ENCODE data around the gene F8.

- TF ChIP-seq ZSCAN16 (tag by site-specific recombination; IDR thresholded peaks at IDR 0.05) = no peak
- no peak for TF ChIP-seq IKZF3 (tag by site-specific recombination; IDR thresholded peaks at IDR 0.05)
- TF ChIP-seq, protein P1, sequence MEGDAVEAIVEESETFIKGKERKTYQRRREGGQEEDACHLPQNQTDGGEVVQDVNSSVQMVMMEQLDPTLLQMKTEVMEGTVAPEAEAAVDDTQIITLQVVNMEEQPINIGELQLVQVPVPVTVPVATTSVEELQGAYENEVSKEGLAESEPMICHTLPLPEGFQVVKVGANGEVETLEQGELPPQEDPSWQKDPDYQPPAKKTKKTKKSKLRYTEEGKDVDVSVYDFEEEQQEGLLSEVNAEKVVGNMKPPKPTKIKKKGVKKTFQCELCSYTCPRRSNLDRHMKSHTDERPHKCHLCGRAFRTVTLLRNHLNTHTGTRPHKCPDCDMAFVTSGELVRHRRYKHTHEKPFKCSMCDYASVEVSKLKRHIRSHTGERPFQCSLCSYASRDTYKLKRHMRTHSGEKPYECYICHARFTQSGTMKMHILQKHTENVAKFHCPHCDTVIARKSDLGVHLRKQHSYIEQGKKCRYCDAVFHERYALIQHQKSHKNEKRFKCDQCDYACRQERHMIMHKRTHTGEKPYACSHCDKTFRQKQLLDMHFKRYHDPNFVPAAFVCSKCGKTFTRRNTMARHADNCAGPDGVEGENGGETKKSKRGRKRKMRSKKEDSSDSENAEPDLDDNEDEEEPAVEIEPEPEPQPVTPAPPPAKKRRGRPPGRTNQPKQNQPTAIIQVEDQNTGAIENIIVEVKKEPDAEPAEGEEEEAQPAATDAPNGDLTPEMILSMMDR (tag by site-specific recombination; IDR thresholded peaks at IDR 0.05) = no peak
- TF ChIP-seq ZNF350 (tag by site-specific recombination; IDR thresholded peaks at IDR 0.05) = no peak
- no peak for TF ChIP-seq PRDM6 (tag by site-specific recombination; IDR thresholded peaks at IDR 0.05)
- TF ChIP-seq ZNF664 (tag by site-specific recombination; IDR thresholded peaks at IDR 0.05) = no peak
- no peak for TF ChIP-seq HOXA7 (CRISPR knock-in tag; IDR thresholded peaks at IDR 0.05; ENCODE audit: borderline replicate concordance)
- TF ChIP-seq, protein P2, sequence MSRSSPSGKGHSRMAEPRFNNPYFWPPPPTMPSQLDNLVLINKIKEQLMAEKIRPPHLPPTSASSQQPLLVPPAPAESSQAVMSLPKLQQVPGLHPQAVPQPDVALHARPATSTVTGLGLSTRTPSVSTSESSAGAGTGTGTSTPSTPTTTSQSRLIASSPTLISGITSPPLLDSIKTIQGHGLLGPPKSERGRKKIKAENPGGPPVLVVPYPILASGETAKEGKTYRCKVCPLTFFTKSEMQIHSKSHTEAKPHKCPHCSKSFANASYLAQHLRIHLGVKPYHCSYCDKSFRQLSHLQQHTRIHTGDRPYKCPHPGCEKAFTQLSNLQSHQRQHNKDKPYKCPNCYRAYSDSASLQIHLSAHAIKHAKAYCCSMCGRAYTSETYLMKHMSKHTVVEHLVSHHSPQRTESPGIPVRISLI (tag by site-specific recombination; IDR thresholded peaks at IDR 0.05) = no peak
- no peak for TF ChIP-seq KLF17 (tag by site-specific recombination; IDR thresholded peaks at IDR 0.05)
- TF ChIP-seq ZNF416 (tag by site-specific recombination; IDR thresholded peaks at IDR 0.05) = no peak
- no peak for TF ChIP-seq ZNF221 (tag by site-specific recombination; IDR thresholded peaks at IDR 0.05; ENCODE audit: borderline replicate concordance)
- no peak for TF ChIP-seq ZNF23 (tag by site-specific recombination; IDR thresholded peaks at IDR 0.05; ENCODE audit: borderline replicate concordance)
Measured at GRCh38 chrX:154797006-154797405, 225.5 kb downstream of the F8 start.

All from HEK293 (cell line).